Measurements from ENCODE around the gene SIRT7. TPM values are rescaled to one million over a fixed set of nuclear protein-coding genes. Genes with fewer than 3 reads are reported as not detected.

The SIRT7 gene
- total RNA-seq, 4 donors from 2014 or later = 82.5 to 130 (median 112) TPM

- H3K27me3 ChIP-seq = no peaks in the 10 kb centered on the region
- no peak overlapping the region for H3K4me3 ChIP-seq
- H3K36me3 ChIP-seq = no peaks in the 10 kb centered on the region
- H3K9me3 ChIP-seq = no peaks in the 10 kb centered on the region
- H3K4me1 ChIP-seq = peaks cover 0 to 26% (median 14%) of the 10 kb centered on the region in 4 donors
- no peak overlapping the region for H3K27ac ChIP-seq
- no peak for DNase-seq
- TF ChIP-seq CTCF (IDR thresholded peaks at IDR 0.05) (no peak), POLR2A (IDR thresholded peaks at IDR 0.05) (no peak)
Observed at GRCh38 chr17:81931557-81932332, 13.8 kb upstream of the SIRT7 start.

- H3K9me3 ChIP-seq = no peaks in the 10 kb centered on the region
- H3K4me3 ChIP-seq = no peak overlapping the region
- no peak overlapping the region for H3K27ac ChIP-seq
- no peak for TF ChIP-seq POLR2A (IDR thresholded peaks at IDR 0.05)
- H3K27me3 ChIP-seq = no peaks in the 10 kb centered on the region
- peaks cover 0 to 25% (median 13%) of the 10 kb centered on the region in 4 donors for H3K4me1 ChIP-seq
- no peaks in the 10 kb centered on the region for H3K36me3 ChIP-seq
- DNase-seq = peak in 1 of 3 donors; percentile 45
Observed at GRCh38 chr17:81931189-81931556, 13.2 kb upstream of the SIRT7 start.

GRCh38 chr17:81930142-81931125, 12.5 kb upstream of the SIRT7 start:
- no peaks in the 10 kb centered on the region for H3K27me3 ChIP-seq
- H3K27ac ChIP-seq = no peak overlapping the region
- H3K9me3 ChIP-seq = no peaks in the 10 kb centered on the region
- no peaks in the 10 kb centered on the region for H3K36me3 ChIP-seq
- H3K4me1 ChIP-seq = peaks cover 0 to 32% (median 16%) of the 10 kb centered on the region in 4 donors
- TF ChIP-seq POLR2A (IDR thresholded peaks at IDR 0.05) (no peak), CTCF (IDR thresholded peaks at IDR 0.05) (no peak)
- H3K4me3 ChIP-seq = no peak overlapping the region
- peak in 1 of 3 donors; percentile 69 for DNase-seq

GRCh38 chr17:81929253-81930141, 11.5 kb upstream of the SIRT7 start:
- Histone ChIP-seq H3K27me3 (no peaks in the 10 kb centered on the region), H3K36me3 (no peaks in the 10 kb centered on the region), H3K9me3 (no peaks in the 10 kb centered on the region), H3K4me3 (no peak overlapping the region), H3K4me1 (peaks cover 3 to 41% (median 22%) of the 10 kb centered on the region in 4 donors), H3K27ac (no peak overlapping the region)
- no peak for TF ChIP-seq POLR2A (IDR thresholded peaks at IDR 0.05)
- DNase-seq = no peak

- peak overlapping the region; percentile 96 to 100 (median 98) for H3K4me3 ChIP-seq
- H3K9me3 ChIP-seq = no peaks in the 10 kb centered on the region
- no peaks in the 10 kb centered on the region for H3K36me3 ChIP-seq
- H3K27me3 ChIP-seq = no peaks in the 10 kb centered on the region
- TF ChIP-seq CTCF (IDR thresholded peaks at IDR 0.05) = no peak
- TF ChIP-seq POLR2A (IDR thresholded peaks at IDR 0.05) = no peak
- H3K4me1 ChIP-seq = peaks cover 11 to 49% (median 22%) of the 10 kb centered on the region in 4 donors
- no peak overlapping the region for H3K27ac ChIP-seq
- DNase-seq = no peak
Observed at GRCh38 chr17:81928544-81929252, 10.7 kb upstream of the SIRT7 start.
